AG09309 (cell line): Measurements from ENCODE around the gene ST7.

Experiments
- DNase-seq: peaks from one replicate; pipeline ENCODE4 v3.0.0-alpha.2; 2010; ENCODE audit warnings: low read depth
- H3K4me3 ChIP-seq: 2 replicates; pipeline ENCODE4 v1.5.1; 2011; ENCODE audit warnings: mild to moderate bottlenecking, low read depth, low read length, moderate library complexity; ENCODE audit not compliant: control insufficient read depth
- TF ChIP-seq, protein P1 (sequence below): IDR thresholded peaks from 2 replicates; pipeline ENCODE4 v1.5.1; 2011; ENCODE audit warnings: mild to moderate bottlenecking, low read depth, low read length, inconsistent platforms; ENCODE audit not compliant: insufficient read depth, control insufficient read depth; ENCODE audit errors: missing control alignments

Gene ST7

DNA sequence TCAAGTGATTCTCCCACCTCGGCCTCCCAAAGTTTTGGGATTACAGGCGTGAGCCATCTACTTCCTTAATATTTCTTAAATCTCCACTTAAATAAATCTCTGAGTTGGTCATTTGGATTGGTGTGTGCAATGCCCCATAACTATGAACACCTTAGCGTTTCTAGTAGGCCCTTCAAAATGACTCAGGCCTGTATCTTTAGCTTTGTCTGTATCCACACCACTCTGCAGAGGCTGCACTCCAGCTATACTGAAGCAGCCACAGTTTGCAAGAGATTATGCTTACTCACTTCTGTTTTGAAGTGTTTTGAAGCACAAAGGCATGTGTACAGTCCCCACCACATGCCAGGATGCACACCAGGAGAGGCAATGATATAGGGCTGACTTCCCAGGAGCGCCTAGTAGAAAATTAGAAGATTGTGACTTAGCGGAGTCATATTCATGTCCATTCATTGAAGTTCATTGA lies 2.4 kb upstream of the ST7 start:
- TF ChIP-seq, protein P1, sequence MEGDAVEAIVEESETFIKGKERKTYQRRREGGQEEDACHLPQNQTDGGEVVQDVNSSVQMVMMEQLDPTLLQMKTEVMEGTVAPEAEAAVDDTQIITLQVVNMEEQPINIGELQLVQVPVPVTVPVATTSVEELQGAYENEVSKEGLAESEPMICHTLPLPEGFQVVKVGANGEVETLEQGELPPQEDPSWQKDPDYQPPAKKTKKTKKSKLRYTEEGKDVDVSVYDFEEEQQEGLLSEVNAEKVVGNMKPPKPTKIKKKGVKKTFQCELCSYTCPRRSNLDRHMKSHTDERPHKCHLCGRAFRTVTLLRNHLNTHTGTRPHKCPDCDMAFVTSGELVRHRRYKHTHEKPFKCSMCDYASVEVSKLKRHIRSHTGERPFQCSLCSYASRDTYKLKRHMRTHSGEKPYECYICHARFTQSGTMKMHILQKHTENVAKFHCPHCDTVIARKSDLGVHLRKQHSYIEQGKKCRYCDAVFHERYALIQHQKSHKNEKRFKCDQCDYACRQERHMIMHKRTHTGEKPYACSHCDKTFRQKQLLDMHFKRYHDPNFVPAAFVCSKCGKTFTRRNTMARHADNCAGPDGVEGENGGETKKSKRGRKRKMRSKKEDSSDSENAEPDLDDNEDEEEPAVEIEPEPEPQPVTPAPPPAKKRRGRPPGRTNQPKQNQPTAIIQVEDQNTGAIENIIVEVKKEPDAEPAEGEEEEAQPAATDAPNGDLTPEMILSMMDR = no peak
- H3K4me3 ChIP-seq = no peak overlapping the region
- no peak for DNase-seq

GRCh38 chr7:116951366-116952292 lies 1.7 kb upstream of the ST7 start:
- TF ChIP-seq, protein P1 = no peak
- H3K4me3 ChIP-seq = no peak overlapping the region
- no peak for DNase-seq

GRCh38 chr7:116952635-116953371 lies 498 bp upstream of the ST7 start:
- DNase-seq = no peak
- TF ChIP-seq, protein P1 = no peak
- peak overlapping the region; percentile 82 for H3K4me3 ChIP-seq

DNA sequence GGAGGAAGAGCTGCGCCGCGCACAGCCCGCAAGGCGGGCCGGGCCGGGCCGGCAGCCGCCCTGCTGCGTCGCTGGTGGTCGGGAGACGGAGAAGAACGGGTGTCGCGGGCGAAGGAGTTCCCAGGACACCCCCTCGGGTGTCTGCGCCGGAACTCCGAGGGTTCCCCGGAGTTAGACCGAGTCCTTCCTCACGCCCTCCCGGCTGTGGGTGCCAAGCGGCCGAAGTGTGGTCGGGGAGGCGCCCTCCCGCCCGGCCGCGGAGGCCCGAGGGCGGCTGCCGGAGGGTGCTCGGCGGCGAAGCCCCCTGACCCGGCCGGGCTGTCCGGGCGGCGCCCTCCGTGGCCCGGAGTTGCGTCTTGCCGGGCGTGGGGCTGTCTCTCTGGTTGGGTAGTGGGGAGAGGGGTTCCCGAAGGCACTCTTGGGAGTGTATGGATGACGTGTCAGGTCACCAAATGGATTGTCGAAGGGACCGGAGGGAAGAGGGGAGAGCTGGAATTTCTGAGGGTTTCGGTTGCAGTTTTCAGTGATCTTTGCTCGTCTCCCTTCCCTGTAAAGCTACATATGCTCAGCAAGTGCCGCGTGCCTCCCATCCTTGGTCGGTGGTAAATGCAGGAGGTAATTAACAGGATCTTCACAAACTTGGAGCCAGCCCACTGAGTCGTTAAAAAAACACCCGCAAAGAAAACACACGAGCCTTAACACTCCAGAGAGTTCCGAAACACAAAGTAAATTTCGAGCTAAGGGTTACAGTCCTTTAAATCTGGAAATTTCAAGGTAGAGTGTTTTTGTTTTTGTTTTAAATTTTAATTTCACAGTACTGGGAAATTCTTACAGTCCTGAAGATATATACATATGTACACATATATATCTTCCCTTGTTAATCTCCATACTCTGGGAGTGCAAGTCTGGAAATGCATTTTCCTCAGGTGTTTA lies 871 bp downstream of the ST7 start:
- peak overlapping the region; percentile 82 for H3K4me3 ChIP-seq
- DNase-seq = peak; percentile 54
- TF ChIP-seq, protein P1 = no peak

- no peak overlapping the region; the same call in 1 of the 2 replicates for H3K4me3 ChIP-seq
Observed at GRCh38 chr7:116955340-116955739, 2.0 kb downstream of the ST7 start.

More at GRCh38 chr7:116955340-116955739, 2.0 kb downstream of the ST7 start:
- no peak for DNase-seq
- TF ChIP-seq, protein P1 = no peak
